ENCODE results near the gene HIPK3.
"Not testable (repeated sequence)": the region's sequence is repeated elsewhere in the genome, so short reads cannot be mapped to it uniquely, and the experiment has no call there.

HIPK3 gene

GRCh38 chr11:33258631-33259205, 1.5 kb downstream of the HIPK3 start:
- H3K36me3 ChIP-seq (ENCODE audit: control insufficient read depth in 5 of 5, insufficient read depth in 5 of 5, low read length in 5 of 5): no peaks in the 10 kb centered on the region
- no peaks in the 10 kb centered on the region for H3K9me3 ChIP-seq (ENCODE audit: control insufficient read depth in 5 of 5, low read length in 5 of 5)
- no peaks in the 10 kb centered on the region for H3K27me3 ChIP-seq (ENCODE audit: control insufficient read depth in 5 of 5, insufficient read depth in 4 of 5, low read length in 5 of 5)
- H3K9ac ChIP-seq (ENCODE audit: low read length in 5 of 5): peak overlapping the region; percentile 90 to 100 (median 99)
- peak overlapping the region; percentile 100 for H3K27ac ChIP-seq (ENCODE audit: low read depth, low read length)
- H3K4me3 ChIP-seq (ENCODE audit: low read depth in 1 of 5, low read length in 5 of 5): peak overlapping the region; percentile 80 to 99 (median 93)
- H3K4me1 ChIP-seq (ENCODE audit: control insufficient read depth in 5 of 5, insufficient read depth in 5 of 5, low read length in 5 of 5): peaks cover 0 to 45% (median 42%) of the 10 kb centered on the region in 5 donors

GRCh38 chr11:33259869-33260268, 2.7 kb downstream of the HIPK3 start:
- H3K4me1 ChIP-seq (ENCODE audit: control insufficient read depth in 5 of 5, insufficient read depth in 5 of 5, low read length in 5 of 5): peaks cover 2 to 52% (median 51%) of the 10 kb centered on the region in 5 donors

GRCh38 chr11:33261350-33261749, 4.2 kb downstream of the HIPK3 start:
- not testable (repeated sequence) for H3K36me3 ChIP-seq (ENCODE audit: control insufficient read depth in 5 of 5, insufficient read depth in 5 of 5, low read length in 5 of 5); H3K9me3 ChIP-seq (ENCODE audit: control insufficient read depth in 5 of 5, low read length in 5 of 5); H3K9ac ChIP-seq (ENCODE audit: low read length in 5 of 5); H3K27me3 ChIP-seq (ENCODE audit: control insufficient read depth in 5 of 5, insufficient read depth in 4 of 5, low read length in 5 of 5); H3K27ac ChIP-seq (ENCODE audit: low read depth, low read length)
- Histone ChIP-seq H3K4me3 (ENCODE audit: low read depth in 1 of 5, low read length in 5 of 5) (peak overlapping the region in 1 of 5 donors; percentile 22), H3K4me1 (ENCODE audit: control insufficient read depth in 5 of 5, insufficient read depth in 5 of 5, low read length in 5 of 5) (peaks cover 2 to 57% (median 53%) of the 10 kb centered on the region in 5 donors)

More at GRCh38 chr11:33259869-33260268, 2.7 kb downstream of the HIPK3 start:
- Histone ChIP-seq H3K27me3 (ENCODE audit: control insufficient read depth in 5 of 5, insufficient read depth in 4 of 5, low read length in 5 of 5) (no peaks in the 10 kb centered on the region), H3K27ac (ENCODE audit: low read depth, low read length) (peak overlapping the region; percentile 100), H3K4me3 (ENCODE audit: low read depth in 1 of 5, low read length in 5 of 5) (peak overlapping the region; percentile 80 to 99 (median 93)), H3K36me3 (ENCODE audit: control insufficient read depth in 5 of 5, insufficient read depth in 5 of 5, low read length in 5 of 5) (no peaks in the 10 kb centered on the region), H3K9me3 (ENCODE audit: control insufficient read depth in 5 of 5, low read length in 5 of 5) (no peaks in the 10 kb centered on the region), H3K9ac (ENCODE audit: low read length in 5 of 5) (peak overlapping the region; percentile 90 to 100 (median 99))

DNA sequence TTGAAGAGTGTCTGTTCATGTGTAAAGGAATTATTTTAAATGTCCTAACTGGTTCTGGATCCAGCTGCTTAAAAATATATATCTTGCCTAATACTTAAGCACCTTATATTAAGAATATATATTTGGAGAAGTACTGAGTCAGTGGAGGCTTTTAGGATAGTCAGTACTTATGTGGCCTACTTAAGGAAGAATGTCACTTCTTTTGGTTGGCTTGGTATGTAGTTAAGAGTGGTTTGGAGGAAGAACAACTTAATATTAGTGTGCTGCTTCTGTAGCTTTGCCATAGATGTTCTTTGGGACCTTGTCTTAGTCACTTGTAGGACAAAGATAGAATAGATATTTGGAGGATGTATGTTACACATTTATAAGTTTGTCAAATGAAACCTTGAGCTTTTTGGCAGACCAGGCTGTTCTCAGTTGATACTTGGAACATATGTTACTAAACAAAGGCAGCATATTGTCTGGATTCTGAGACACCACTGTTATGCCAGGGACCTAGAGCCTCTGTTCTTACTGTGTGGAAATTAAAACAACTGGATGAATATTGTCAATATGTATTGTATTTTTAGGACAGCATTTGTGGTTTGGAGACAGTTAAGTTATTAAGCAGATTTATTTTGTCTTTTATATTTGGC, 4.9 kb downstream of the HIPK3 start:
- H3K9me3 ChIP-seq (ENCODE audit: control insufficient read depth in 5 of 5, low read length in 5 of 5): no peaks in the 10 kb centered on the region
- H3K9ac ChIP-seq (ENCODE audit: low read length in 5 of 5): peak overlapping the region in 2 of 5 donors; percentile 4 to 19
- H3K36me3 ChIP-seq (ENCODE audit: control insufficient read depth in 5 of 5, insufficient read depth in 5 of 5, low read length in 5 of 5): no peaks in the 10 kb centered on the region
- H3K27me3 ChIP-seq (ENCODE audit: control insufficient read depth in 5 of 5, insufficient read depth in 4 of 5, low read length in 5 of 5): no peaks in the 10 kb centered on the region
- H3K27ac ChIP-seq (ENCODE audit: low read depth, low read length): peak overlapping the region; percentile 14
- H3K4me1 ChIP-seq (ENCODE audit: control insufficient read depth in 5 of 5, insufficient read depth in 5 of 5, low read length in 5 of 5): peaks cover 4 to 60% (median 55%) of the 10 kb centered on the region in 5 donors
- peak overlapping the region in 2 of 5 donors; percentile 13 to 23 for H3K4me3 ChIP-seq (ENCODE audit: low read depth in 1 of 5, low read length in 5 of 5)

GRCh38 chr11:33263549-33263948, 6.4 kb downstream of the HIPK3 start:
- peaks cover 4 to 63% (median 55%) of the 10 kb centered on the region in 5 donors for H3K4me1 ChIP-seq (ENCODE audit: control insufficient read depth in 5 of 5, insufficient read depth in 5 of 5, low read length in 5 of 5)
- H3K4me3 ChIP-seq (ENCODE audit: low read depth in 1 of 5, low read length in 5 of 5): no peak overlapping the region
- no peaks in the 10 kb centered on the region for H3K9me3 ChIP-seq (ENCODE audit: control insufficient read depth in 5 of 5, low read length in 5 of 5)
- no peaks in the 10 kb centered on the region for H3K36me3 ChIP-seq (ENCODE audit: control insufficient read depth in 5 of 5, insufficient read depth in 5 of 5, low read length in 5 of 5)
- H3K27ac ChIP-seq (ENCODE audit: low read depth, low read length): peak overlapping the region; percentile 14
- H3K27me3 ChIP-seq (ENCODE audit: control insufficient read depth in 5 of 5, insufficient read depth in 4 of 5, low read length in 5 of 5): no peaks in the 10 kb centered on the region
- H3K9ac ChIP-seq (ENCODE audit: low read length in 5 of 5): no peak overlapping the region

DNA sequence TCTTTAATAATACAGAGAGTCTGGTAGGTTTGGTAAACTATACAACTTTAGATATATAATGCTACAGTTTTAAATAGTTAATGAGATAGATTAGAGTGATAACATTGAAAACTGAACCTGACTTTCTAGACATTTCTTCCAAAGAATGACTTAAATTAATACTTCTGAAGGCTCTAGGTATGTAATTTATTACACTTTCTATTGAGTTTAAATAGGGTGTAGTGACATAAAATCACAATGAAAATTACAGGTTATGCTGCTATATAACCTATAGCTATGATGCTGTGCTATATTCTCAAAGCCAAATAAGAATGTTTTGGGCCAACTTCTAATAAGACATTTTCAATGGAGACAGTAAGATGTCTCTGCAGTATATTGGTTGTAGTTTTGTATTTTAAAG, 7.7 kb downstream of the HIPK3 start:
- no peaks in the 10 kb centered on the region for H3K9me3 ChIP-seq (ENCODE audit: control insufficient read depth in 5 of 5, low read length in 5 of 5)
- H3K27ac ChIP-seq (ENCODE audit: low read depth, low read length): no peak overlapping the region
- no peak overlapping the region for H3K4me3 ChIP-seq (ENCODE audit: low read depth in 1 of 5, low read length in 5 of 5)
- H3K36me3 ChIP-seq (ENCODE audit: control insufficient read depth in 5 of 5, insufficient read depth in 5 of 5, low read length in 5 of 5): no peaks in the 10 kb centered on the region
- no peaks in the 10 kb centered on the region for H3K27me3 ChIP-seq (ENCODE audit: control insufficient read depth in 5 of 5, insufficient read depth in 4 of 5, low read length in 5 of 5)
- no peak overlapping the region for H3K9ac ChIP-seq (ENCODE audit: low read length in 5 of 5)
- H3K4me1 ChIP-seq (ENCODE audit: control insufficient read depth in 5 of 5, insufficient read depth in 5 of 5, low read length in 5 of 5): peaks cover 4 to 71% (median 62%) of the 10 kb centered on the region in 5 donors

GRCh38 chr11:33266393-33267215, 9.4 kb downstream of the HIPK3 start:
- Histone ChIP-seq H3K4me1 (ENCODE audit: control insufficient read depth in 5 of 5, insufficient read depth in 5 of 5, low read length in 5 of 5) (peaks cover 4 to 63% (median 50%) of the 10 kb centered on the region in 5 donors), H3K36me3 (ENCODE audit: control insufficient read depth in 5 of 5, insufficient read depth in 5 of 5, low read length in 5 of 5) (no peaks in the 10 kb centered on the region), H3K4me3 (ENCODE audit: low read depth in 1 of 5, low read length in 5 of 5) (peak overlapping the region in 1 of 5 donors; percentile 11), H3K27ac (ENCODE audit: low read depth, low read length) (peak overlapping the region; percentile 50), H3K27me3 (ENCODE audit: control insufficient read depth in 5 of 5, insufficient read depth in 4 of 5, low read length in 5 of 5) (no peaks in the 10 kb centered on the region), H3K9me3 (ENCODE audit: control insufficient read depth in 5 of 5, low read length in 5 of 5) (no peaks in the 10 kb centered on the region), H3K9ac (ENCODE audit: low read length in 5 of 5) (no peak overlapping the region)

GRCh38 chr11:33268945-33269540, 11.9 kb downstream of the HIPK3 start:
- Histone ChIP-seq H3K4me1 (ENCODE audit: control insufficient read depth in 5 of 5, insufficient read depth in 5 of 5, low read length in 5 of 5) (peaks cover 4 to 48% (median 29%) of the 10 kb centered on the region in 5 donors), H3K36me3 (ENCODE audit: control insufficient read depth in 5 of 5, insufficient read depth in 5 of 5, low read length in 5 of 5) (no peaks in the 10 kb centered on the region), H3K27me3 (ENCODE audit: control insufficient read depth in 5 of 5, insufficient read depth in 4 of 5, low read length in 5 of 5) (no peaks in the 10 kb centered on the region), H3K9me3 (ENCODE audit: control insufficient read depth in 5 of 5, low read length in 5 of 5) (no peaks in the 10 kb centered on the region), H3K4me3 (ENCODE audit: low read depth in 1 of 5, low read length in 5 of 5) (no peak overlapping the region), H3K27ac (ENCODE audit: low read depth, low read length) (no peak overlapping the region), H3K9ac (ENCODE audit: low read length in 5 of 5) (no peak overlapping the region)

DNA sequence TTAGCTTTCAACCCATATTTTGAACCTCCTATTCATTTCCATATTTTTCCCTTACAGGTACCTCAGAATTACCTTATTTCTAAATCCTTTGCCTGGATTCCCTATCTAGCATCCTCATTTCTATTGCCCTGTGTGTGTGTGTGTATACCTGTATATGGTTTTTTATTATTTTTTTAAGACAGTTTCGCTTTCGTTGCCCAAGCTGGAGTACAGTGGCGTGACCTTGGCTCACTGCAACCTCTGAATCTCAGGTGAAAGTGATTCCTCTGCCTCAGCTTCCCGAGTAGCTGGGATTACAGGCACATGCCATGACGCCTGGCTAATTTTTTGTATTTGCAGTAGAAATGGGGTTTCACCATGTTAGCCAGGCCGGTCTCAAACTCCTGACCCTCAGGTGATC, 12.6 kb downstream of the HIPK3 start:
- Histone ChIP-seq H3K27me3 (ENCODE audit: control insufficient read depth in 5 of 5, insufficient read depth in 4 of 5, low read length in 5 of 5) (no peaks in the 10 kb centered on the region), H3K4me3 (ENCODE audit: low read depth in 1 of 5, low read length in 5 of 5) (no peak overlapping the region), H3K9ac (ENCODE audit: low read length in 5 of 5) (no peak overlapping the region), H3K36me3 (ENCODE audit: control insufficient read depth in 5 of 5, insufficient read depth in 5 of 5, low read length in 5 of 5) (no peaks in the 10 kb centered on the region), H3K4me1 (ENCODE audit: control insufficient read depth in 5 of 5, insufficient read depth in 5 of 5, low read length in 5 of 5) (peaks cover 3 to 50% (median 30%) of the 10 kb centered on the region in 5 donors), H3K27ac (ENCODE audit: low read depth, low read length) (no peak overlapping the region), H3K9me3 (ENCODE audit: control insufficient read depth in 5 of 5, low read length in 5 of 5) (no peaks in the 10 kb centered on the region)

Measured in subcutaneous abdominal adipose tissue (tissue), 5 donors.